GM12891 (cell line): ENCODE measurements around the gene DHFR.

Experiments used
- PAX5 ChIP-seq: IDR thresholded peaks from 2 replicates; pipeline ENCODE4 v1.6.1; 2011; ENCODE audit warnings: low read length, moderate library complexity, mild to moderate bottlenecking; ENCODE audit not compliant: insufficient read depth, severe bottlenecking
- POLR2A ChIP-seq: IDR thresholded peaks from 2 replicates; pipeline ENCODE4 v1.6.1; 2011; ENCODE audit warnings: low read depth, low read length, control low read depth
- POLR2AphosphoS5 ChIP-seq: IDR thresholded peaks from 2 replicates; pipeline ENCODE4 v1.6.1; 2011; ENCODE audit warnings: low read depth, low read length, control low read depth
- SPI1 ChIP-seq: IDR thresholded peaks from 2 replicates; pipeline ENCODE4 v1.6.1; 2011; ENCODE audit warnings: low read depth, low read length, control low read depth
- TAF1 ChIP-seq: IDR thresholded peaks from 2 replicates; pipeline ENCODE4 v1.6.1; 2011; ENCODE audit warnings: low read depth, low read length, control low read depth

DNA sequence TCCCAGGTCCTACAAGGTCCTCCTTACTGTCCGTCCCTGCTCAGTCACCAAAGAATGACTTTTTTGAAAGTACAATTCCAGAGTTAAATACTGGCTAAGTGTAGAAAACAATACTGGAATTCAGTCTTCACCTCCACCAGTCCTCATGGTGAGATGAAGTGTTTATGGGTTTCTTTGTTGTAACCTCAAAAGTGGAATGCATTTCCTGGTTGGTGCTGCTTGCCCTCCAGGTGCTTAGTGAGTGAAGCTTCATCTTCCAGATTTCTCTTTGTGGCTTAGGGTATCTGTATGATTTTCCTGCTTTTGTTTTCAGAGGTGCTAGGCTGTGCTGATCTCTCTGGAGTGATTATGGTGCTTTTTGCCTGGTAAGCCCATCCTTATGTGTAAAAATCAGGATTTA lies 49.4 kb upstream of the DHFR start:
- TF ChIP-seq TAF1 (no peak), POLR2A (no peak), POLR2AphosphoS5 (no peak), SPI1 (no peak), PAX5 (no peak)
